Stimulated activated CD8-positive, alpha-beta memory T cell treated with anti-CD3 and anti-CD28 coated beads, Interleukin-7, amount 100 ng/mL, for 4 hours (primary cell): ENCODE results near the gene PTPRN2.
"Not testable (repeated sequence)": the region's sequence is repeated elsewhere in the genome, so short reads cannot be mapped to it uniquely, and the experiment has no call there.

ENCODE experiments used
- DNase-seq, 2 donors: peaks; one replicate each; pipeline ENCODE4 v3.0.0-alpha.2; 2020; ENCODE audit warnings: low read depth in 2 of 2

PTPRN2 gene

GRCh38 chr7:158366916-158367633 is 220.5 kb downstream of the PTPRN2 start:
- no peak for DNase-seq

DNA sequence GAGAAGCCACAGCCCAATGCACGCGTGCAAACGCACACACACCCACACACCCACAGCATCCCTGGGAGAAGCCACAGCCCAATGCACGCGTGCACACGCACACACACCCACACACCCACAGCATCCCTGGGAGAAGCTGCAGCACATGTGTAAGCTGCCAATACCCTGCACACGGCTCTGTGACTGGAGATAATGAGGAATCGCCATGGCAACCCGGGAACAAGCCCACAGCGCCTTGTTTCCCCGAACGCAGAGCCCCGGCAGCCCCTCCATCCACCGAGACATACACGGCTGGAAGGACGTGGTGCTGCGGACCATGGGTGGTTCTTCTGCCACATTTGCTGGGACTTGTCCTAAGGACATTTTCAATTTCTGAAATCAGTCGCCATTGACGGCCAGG is 221.3 kb downstream of the PTPRN2 start:
- no peak for DNase-seq

DNA sequence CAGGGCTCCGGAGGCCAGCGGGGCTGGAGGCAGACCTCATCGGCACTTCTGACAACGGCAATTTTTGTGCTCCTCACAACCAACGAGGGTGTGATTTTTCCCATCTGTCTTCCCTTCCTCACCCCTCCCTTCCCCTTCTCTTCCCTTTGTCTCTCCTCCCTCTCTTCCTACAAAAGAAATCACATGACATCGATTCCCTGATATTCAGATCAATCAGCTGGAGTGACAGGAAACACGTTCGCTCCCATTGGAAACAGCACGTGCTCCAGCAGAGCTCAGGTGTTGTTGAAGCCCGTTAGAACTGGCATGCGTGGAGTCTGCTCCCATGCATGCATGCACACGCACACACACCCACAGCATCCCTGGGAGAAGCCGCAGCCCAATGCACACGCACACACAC is 222.4 kb downstream of the PTPRN2 start:
- DNase-seq = no peak

GRCh38 chr7:158364451-158364850 is 223.2 kb downstream of the PTPRN2 start:
- no peak for DNase-seq

DNA sequence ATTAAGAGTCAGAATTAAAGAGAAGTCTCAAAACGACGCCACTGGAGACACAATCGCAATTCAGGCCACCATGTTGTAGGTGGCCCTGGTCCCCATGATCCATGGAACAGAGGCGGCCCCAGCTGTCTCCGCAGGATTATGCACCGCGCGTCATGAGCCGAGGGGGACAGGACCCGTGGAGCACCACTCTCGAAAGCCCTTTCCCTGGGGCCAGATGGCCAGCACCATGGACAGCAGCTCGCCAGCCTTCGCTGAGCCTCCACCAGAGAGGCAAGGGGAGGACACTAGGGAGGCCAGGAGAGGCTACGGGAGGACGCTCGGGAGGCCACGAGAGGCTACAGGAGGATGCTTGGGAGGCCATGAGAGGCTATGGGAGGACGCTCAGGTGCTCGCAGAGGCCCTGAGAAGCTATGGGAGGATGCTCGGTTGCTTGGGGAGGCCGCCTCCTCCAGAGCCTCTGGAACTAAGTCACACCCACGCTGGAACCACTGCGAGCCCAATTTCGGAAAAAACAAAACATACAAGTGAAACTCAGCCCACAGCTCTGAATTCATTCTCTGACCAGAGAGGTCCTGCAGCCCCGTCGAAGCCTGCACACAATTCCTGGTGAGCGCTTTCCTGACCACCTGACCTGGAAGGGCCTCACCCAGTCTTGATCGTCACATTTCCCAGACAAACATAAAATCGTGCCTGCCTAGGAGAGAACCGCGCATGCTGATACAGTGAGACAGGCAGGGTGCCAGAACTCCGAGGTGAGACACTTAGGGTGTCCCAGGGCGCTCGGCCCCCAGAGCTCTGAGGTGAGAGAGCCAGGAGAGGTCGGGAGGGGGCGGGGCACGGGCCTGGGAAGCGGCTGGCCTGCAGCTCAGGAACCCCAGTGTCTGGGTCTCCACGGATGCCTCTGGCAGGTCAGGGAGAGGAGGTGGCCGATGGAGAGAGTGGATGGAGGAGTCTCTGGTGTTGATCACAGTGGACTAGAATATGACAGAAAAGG is 224.4 kb downstream of the PTPRN2 start:
- DNase-seq = no peak

DNA sequence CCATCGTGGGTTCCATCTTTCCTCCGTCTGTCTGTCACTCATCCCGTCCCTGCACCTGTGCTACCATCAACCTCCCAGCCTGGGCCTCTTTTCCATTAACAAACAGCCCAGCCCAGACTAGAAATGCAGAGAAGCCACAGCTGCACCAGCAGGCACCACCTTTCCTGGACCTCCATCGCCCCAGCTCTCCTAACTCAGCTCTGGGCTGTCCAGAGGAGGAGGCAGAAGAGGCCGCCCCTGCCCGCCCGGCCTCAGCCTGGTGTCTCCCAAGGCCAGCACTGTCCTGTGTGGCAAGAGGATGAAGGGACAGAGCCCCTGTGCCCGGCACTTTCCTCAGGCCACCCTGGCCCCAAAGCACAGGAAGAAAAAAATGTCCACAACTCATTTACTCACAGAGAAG is 225.6 kb downstream of the PTPRN2 start:
- no peak for DNase-seq

DNA sequence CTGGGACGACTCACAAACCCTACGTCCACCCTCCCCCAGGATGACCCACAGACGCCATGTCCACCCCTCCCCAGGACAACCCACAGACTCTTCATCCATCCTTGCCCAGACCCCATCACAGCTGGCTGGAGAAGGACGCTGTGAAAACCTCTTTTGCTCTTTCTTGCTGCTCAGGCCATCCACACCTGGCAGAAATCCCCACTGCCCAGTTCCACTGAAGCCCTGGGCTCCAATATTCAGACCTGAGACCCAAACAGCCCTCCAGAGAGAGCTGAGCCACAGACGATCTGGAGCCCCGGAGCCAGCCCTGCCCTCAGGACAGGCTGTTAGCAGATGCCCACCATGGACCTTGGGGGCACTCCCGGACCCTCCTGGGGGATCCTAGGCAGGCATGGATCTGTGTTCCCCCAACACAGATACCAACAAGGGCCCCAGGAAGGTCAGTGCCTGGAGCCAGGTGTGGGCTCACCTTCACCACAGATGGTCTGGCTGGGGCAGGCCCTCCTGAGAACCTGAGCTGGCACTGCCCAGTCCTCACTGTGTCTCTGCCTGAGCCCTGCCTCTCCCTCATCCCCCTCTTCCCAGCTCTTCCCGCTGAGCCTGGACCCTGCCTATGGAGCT is 226.2 kb downstream of the PTPRN2 start:
- no peak for DNase-seq

DNA sequence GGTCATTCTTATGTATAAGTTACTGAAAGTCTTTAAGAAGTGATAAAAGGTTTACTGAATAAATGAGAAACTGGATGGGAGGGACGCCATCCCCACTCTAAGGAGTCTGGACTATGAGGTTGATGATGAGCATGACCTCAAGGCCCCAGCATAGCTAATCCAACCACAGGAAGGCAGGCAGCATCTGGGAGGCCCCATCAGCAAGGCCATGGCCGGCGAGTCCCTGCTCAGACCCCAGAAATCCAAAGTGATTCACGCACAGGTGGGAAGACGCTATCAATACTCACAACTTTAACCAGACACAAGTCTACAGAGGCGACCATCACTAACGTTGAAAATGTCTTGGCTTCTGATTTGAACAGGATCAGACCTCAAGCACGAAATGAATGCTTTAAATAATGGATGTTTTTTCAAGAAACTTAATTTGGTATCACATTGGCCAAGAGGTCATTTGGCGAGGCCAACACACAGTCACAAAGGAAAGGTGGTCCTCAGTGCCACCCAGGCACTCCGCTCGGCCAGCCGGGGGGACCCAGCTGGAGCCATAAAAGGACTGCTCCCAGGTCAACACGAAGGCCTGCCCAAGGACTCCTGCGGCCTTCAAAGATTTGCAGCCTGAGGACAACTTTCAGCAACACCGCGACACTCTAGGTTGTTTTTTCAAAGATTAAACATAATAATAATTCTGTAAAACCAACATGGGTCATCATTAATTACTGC is 228.5 kb downstream of the PTPRN2 start:
- no peak for DNase-seq

- DNase-seq = no peak
Measured at GRCh38 chr7:158357898-158358821, 229.5 kb downstream of the PTPRN2 start.

- no peak for DNase-seq
Measured at GRCh38 chr7:158357106-158357897, 230.3 kb downstream of the PTPRN2 start.

- no peak for DNase-seq
Measured at GRCh38 chr7:158356454-158356853, 231.2 kb downstream of the PTPRN2 start.

DNA sequence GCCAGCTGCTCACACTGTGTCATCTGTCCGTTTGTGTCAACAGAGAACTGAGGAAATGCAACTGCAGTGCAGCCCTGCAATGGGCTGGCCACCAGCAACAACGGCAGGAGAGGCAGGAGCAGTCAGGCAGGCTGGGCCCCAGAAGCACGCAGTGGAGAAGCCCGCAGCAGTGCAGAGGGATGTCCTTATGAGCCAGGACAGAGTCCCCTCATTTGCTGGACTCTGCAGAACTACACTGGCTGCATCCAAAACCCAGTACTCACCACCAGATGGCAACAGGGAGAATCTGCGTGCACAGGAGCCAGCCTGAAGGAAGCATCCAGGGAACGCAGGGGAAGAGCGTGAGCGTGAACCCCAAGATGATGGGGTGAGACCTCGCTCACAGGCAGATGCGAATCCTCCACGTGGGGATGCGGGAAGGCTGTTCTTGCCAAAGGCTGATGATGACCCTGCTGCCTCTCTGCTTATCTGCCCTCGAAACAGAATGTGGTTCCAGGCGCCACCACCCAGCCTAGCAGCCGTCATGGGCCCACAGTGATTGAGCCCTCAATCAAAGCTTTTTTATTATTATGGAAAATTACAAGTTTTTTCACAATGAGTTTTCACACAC is 232.1 kb downstream of the PTPRN2 start:
- DNase-seq = no peak

- DNase-seq = no peak
Measured at GRCh38 chr7:158354861-158355260, 232.8 kb downstream of the PTPRN2 start.

GRCh38 chr7:158353606-158354570 is 233.7 kb downstream of the PTPRN2 start:
- DNase-seq = no peak

- DNase-seq = not testable (repeated sequence)
Measured at GRCh38 chr7:158351899-158352729, 235.5 kb downstream of the PTPRN2 start.

GRCh38 chr7:158351481-158351880 is 236.1 kb downstream of the PTPRN2 start:
- no peak for DNase-seq

DNA sequence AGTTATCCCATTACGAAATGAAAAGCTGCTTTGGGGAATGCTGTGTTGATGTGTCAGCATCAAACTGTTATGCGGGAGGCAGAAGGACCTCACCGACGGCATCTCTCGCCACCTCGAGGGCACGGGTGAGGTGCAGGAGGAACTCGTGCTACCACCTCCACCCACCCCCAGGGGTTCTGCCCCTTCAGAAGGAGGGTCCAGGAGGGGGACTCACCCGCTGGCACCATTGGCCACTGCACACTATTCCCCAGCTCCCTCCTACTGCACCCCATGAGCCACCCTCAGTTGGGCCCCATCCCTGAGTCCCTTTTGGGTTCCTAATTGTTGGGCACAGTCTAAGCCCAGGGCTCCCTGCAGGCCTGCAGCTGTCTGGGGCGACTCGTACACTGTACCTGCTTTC is 236.6 kb downstream of the PTPRN2 start:
- no peak for DNase-seq
